GM19372 (cell line): ENCODE measurements around the gene DENND1C.
"Not testable (repeated sequence)": the region's sequence is repeated elsewhere in the genome, so short reads cannot be mapped to it uniquely, and the experiment has no call there.

ENCODE experiments used
- ATAC-seq: cut with Tn5 transposase; IDR thresholded peaks from one replicate; pipeline ENCODE4 v1.9.1; 2021; ENCODE audit warnings: mild to moderate bottlenecking, low read depth, moderate library complexity; ENCODE audit not compliant: unreplicated experiment

DENND1C gene

GRCh38 chr19:6509118-6509971 is 27.8 kb upstream of the DENND1C start:
- ATAC-seq: no peak

GRCh38 chr19:6508028-6508771 is 26.6 kb upstream of the DENND1C start:
- ATAC-seq: not testable (repeated sequence)

GRCh38 chr19:6503407-6504201 is 22.0 kb upstream of the DENND1C start:
- ATAC-seq: no peak

GRCh38 chr19:6501740-6502648 is 20.4 kb upstream of the DENND1C start, which contains the start of gene TUBB4A:
TUBB4A (minus strand) TSS chr19:6502309; CDS start chr19:6502212, 97 bp downstream.
- ATAC-seq: no peak

GRCh38 chr19:6500837-6501739 is 19.5 kb upstream of the DENND1C start:
- no peak for ATAC-seq

- no peak for ATAC-seq
Observed at GRCh38 chr19:6499052-6499790, 17.6 kb upstream of the DENND1C start.

- no peak for ATAC-seq
Observed at GRCh38 chr19:6498294-6499036, 16.9 kb upstream of the DENND1C start.

GRCh38 chr19:6495947-6496346 is 14.4 kb upstream of the DENND1C start:
- no peak for ATAC-seq

- no peak for ATAC-seq
Observed at GRCh38 chr19:6494438-6495036, 12.9 kb upstream of the DENND1C start.

- ATAC-seq: no peak
Observed at GRCh38 chr19:6491802-6492592, 10.4 kb upstream of the DENND1C start.

GRCh38 chr19:6490134-6490533 is 8.5 kb upstream of the DENND1C start:
- ATAC-seq: no peak

- ATAC-seq: no peak
Observed at GRCh38 chr19:6489278-6490061, 7.9 kb upstream of the DENND1C start.

GRCh38 chr19:6484831-6485230 is 3.2 kb upstream of the DENND1C start:
- ATAC-seq: no peak

GRCh38 chr19:6484230-6484629 is 2.6 kb upstream of the DENND1C start:
- no peak for ATAC-seq

- ATAC-seq: no peak
Observed at GRCh38 chr19:6483235-6483634, 1.6 kb upstream of the DENND1C start.

- no peak for ATAC-seq
Observed at GRCh38 chr19:6482343-6482686, 728 bp upstream of the DENND1C start.
